IPS-15b (cell line): ENCODE measurements around the gene PIEZO1.
"Not testable (repeated sequence)": the region's sequence is repeated elsewhere in the genome, so short reads cannot be mapped to it uniquely, and the experiment has no call there.

ENCODE experiments used
- H3K27me3 ChIP-seq: one replicate; pipeline ENCODE4 v1.6.1; 2013; ENCODE audit warnings: low read length; ENCODE audit not compliant: control insufficient read depth, insufficient read depth
- H3K36me3 ChIP-seq: one replicate; pipeline ENCODE4 v1.6.1; 2013; ENCODE audit warnings: low read length; ENCODE audit not compliant: control insufficient read depth, insufficient read depth
- H3K4me1 ChIP-seq: one replicate; pipeline ENCODE4 v1.6.1; 2013; ENCODE audit warnings: mild to moderate bottlenecking, low read length; ENCODE audit not compliant: control insufficient read depth, insufficient read depth
- H3K4me3 ChIP-seq: one replicate; pipeline ENCODE4 v1.5.1; 2013; ENCODE audit warnings: low read depth, low read length
- H3K9ac ChIP-seq: one replicate; pipeline ENCODE4 v1.6.1; 2013; ENCODE audit warnings: low read depth, mild to moderate bottlenecking, low read length
- H3K9me3 ChIP-seq: one replicate; pipeline ENCODE4 v1.6.1; 2013; ENCODE audit warnings: mild to moderate bottlenecking, low read length; ENCODE audit not compliant: control insufficient read depth, insufficient read depth

Gene PIEZO1

DNA sequence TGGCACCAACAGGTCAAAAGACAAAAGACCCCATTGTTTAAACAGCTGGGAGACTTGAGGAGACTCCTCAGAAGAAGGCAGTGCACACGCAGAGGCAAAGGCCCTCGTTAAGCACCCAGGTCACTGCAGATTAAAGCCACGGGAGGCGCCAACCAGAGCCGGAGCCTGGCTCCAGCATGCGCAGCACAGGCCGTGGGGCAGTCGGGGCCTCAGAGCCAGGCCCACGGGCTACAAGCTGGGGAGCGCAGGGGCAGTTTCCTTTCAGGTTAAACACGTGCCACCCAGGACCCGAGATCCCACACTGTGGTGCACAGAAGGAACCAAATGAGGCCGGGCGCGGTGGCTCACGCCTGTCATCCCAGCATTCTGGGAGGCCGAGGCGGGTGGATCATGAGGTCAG is 9.2 kb downstream of the PIEZO1 start:
- Histone ChIP-seq H3K9ac (no peak overlapping the region), H3K4me1 (peaks cover 2% of the 10 kb centered on the region), H3K9me3 (no peaks in the 10 kb centered on the region), H3K4me3 (no peak overlapping the region), H3K36me3 (no peaks in the 10 kb centered on the region), H3K27me3 (no peaks in the 10 kb centered on the region)

DNA sequence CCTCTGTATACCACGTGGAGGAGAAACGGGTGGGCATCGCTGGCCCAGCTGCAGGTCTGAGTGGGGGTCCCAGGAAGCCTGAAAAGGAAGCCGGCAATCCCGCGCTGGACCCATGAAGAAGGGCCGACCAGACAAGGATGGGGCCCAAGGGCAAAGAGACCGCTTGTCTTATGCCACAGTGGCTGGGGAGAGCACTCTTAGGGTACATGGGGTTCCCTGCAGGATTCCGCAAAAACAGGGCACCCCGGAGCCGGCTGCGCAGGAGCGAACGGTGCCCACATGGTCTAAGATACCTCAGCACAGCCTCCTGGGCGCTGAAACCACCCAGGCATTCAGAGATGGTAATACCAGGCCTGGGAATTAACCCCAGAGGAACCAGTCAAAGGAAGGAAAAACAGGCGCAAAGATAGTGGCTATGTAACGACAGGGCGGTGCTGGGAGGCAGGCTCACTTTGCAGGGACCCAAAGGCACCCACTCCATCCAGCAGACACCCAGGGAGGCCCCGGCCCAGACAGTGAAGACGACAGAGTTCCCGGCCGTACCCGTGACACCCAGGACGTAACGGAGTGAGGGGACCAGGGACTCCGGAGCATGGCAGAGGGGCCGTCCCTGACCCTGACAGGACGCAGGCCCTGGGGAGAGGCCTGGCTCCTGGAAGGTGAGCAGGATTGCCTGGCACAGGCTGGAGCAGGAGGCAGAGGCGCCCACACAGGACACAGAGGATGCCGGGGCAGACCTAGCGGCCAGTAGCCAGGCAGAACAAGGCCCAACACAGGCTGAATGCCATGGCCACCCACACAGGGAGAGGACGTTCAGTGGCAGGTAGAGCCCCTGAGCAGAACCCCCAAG is 10.3 kb downstream of the PIEZO1 start:
- H3K27me3 ChIP-seq = no peaks in the 10 kb centered on the region
- H3K4me1 ChIP-seq = peaks cover 2% of the 10 kb centered on the region
- no peak overlapping the region for H3K9ac ChIP-seq
- no peaks in the 10 kb centered on the region for H3K9me3 ChIP-seq
- no peak overlapping the region for H3K4me3 ChIP-seq
- H3K36me3 ChIP-seq = no peaks in the 10 kb centered on the region

DNA sequence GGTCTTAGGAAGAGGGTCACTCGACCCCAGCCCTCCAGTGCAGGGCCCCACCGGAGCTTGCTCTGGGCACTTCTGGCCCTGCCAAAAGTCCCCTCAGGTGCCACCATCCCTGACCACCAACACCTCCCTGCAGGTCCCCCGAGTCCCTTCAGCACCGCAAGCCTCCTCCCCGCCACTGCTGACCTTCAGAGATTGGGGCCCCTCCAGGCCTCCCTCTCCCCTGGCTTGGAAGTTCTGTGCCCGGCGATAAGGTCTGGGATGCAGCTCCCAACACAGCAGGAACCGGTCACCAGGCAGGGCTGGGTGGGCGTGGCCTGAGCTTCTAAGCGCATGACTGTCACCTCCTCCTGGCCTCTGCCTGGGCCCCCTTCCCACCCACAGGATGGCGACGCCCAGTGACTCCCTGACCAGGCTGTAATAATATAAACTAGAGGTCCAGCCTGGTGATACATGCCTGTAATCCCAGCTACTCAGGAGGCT is 11.2 kb downstream of the PIEZO1 start:
- Histone ChIP-seq H3K9me3 (no peaks in the 10 kb centered on the region), H3K4me3 (no peak overlapping the region), H3K9ac (no peak overlapping the region), H3K4me1 (peaks cover 6% of the 10 kb centered on the region), H3K27me3 (no peaks in the 10 kb centered on the region), H3K36me3 (no peaks in the 10 kb centered on the region)

DNA sequence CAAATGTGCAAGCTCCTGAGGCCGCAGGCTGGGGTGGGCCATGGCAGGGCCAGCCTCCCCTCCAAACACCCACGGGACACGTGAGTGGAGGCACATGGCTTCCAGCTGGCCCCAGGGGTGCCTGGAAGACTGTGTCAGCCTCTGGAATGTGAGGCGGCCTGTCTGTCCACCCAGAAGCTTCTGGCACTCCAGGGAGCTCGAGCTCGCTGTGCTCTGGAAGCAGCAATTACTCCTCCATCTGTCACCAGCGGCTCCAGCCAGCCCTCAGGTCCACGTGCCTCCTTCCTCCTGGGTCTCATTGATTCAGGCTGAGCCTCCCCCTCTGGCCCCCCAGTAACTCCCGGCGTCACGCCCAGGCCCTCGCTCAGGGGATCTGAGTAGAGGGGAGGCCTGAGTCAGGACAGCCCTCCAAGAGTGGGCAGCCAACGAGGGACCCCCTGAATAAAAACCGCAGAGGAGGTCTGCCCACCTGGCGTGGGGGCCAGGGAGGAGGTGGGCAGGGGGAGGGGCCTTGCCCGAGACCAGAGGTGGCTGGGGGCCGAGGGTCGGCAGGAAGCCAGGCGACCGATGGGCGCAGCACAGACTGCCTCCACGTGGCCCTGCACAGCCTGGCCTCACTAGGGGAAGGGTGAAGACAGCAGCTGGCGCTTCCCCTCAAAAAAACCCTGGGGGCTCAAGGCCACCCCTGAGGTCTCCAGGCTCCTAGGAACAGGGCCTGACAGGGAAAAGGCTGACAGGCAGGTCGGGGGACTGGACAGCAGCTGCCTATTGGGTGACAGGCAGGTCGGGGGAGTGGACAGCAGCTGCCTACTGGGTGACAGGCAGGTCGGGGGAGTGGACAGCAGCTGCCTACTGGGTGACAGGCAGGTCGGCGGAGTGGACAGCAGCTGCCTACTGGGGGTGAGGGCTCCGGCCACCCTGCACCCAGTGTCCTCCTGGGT is 11.9 kb downstream of the PIEZO1 start:
- no peaks in the 10 kb centered on the region for H3K9me3 ChIP-seq
- peaks cover 6% of the 10 kb centered on the region for H3K4me1 ChIP-seq
- no peak overlapping the region for H3K4me3 ChIP-seq
- no peaks in the 10 kb centered on the region for H3K27me3 ChIP-seq
- no peak overlapping the region for H3K9ac ChIP-seq
- H3K36me3 ChIP-seq = no peaks in the 10 kb centered on the region

DNA sequence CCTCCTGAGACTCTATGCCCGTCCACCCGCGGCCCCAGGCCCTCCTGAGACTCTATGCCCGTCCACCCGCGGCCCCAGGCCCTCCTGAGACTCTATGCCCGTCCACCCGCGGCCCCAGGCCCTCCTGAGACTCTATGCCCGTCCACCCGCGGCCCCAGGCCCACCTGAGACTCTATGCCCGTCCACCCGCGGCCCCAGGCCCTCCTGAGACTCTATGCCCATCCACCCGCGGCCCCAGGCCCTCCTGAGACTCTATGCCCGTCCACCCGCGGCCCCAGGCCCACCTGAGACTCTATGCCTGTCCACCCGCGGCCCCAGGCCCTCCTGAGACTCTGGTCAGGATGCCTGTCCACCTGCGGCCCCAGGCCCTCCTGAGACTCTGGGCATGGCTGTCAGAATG is 13.2 kb downstream of the PIEZO1 start:
- not testable (repeated sequence) for H3K9ac ChIP-seq

DNA sequence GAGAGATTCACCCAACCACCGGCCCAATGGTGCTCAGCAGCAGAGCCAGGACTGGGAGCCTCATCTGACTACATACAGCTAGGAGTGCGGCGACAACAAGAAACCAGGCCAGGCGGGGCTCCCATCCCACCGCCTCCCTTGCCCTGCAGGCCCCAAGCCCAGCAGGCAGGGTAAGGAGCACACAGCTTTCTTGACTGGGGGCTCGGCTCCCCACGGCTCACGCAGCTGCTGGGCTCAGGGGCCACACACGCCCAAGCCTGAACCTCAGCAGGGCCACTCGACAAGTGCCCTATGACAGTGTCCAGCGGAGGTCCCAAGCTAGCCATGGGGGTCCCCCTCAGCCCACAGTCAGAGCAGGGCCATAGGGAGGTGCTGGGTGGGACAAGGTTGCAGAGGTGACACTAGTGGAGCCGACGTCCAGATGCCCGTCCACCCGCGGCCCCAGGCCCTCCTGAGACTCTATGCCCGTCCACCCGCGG is 13.7 kb downstream of the PIEZO1 start:
- no peaks in the 10 kb centered on the region for H3K27me3 ChIP-seq
- H3K9ac ChIP-seq = no peak overlapping the region
- H3K4me1 ChIP-seq = peaks cover 3% of the 10 kb centered on the region
- no peaks in the 10 kb centered on the region for H3K9me3 ChIP-seq
- no peaks in the 10 kb centered on the region for H3K36me3 ChIP-seq
- H3K4me3 ChIP-seq = no peak overlapping the region

More for the DNA sequence above, 13.2 kb downstream of the PIEZO1 start:
- H3K4me3 ChIP-seq, H3K4me1 ChIP-seq, H3K36me3 ChIP-seq, H3K9me3 ChIP-seq, H3K27me3 ChIP-seq: not testable (repeated sequence)

DNA sequence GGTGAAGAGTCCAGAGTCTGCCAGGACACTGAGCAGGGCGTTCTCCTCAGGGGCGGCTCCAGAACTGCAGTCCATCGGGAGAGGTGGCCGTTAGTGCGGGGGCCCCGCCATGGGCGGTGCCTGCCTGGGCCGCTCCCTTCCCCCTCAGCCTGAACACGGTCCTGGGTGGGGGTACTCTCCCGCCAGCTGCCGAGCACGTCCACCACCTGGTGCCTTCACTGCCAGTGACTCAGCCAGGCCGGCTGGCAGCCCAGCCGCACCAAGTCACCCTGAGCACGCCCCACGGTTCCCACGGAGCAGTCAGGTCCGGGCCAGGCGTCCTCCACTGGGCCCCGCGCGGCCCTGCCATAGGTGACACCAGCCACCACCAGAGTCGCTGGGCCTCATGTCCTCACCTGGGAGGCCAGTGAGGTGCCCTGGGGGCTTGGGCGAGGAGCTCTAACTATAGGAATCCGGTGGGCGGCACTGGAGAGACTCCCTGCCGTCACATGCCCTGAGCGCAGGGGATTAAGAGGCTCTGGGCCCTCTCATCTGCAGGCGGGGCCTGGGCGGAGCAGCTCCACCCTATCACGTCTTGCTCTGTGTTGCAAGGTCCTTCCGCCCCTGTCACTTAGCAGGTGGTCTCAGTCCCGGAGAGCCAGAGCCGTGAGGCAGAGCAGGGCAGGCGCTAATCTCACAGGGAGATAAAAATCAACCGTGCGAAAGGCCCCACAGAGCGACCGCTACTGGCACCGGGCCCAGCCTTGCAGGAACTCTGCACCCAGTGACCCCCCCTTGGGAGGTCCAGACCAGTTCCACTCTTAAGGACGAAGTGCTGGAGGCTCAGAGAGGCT is 14.3 kb downstream of the PIEZO1 start:
- Histone ChIP-seq H3K4me3 (peak overlapping the region; percentile 16), H3K9ac (peak overlapping the region; percentile 37), H3K27me3 (no peaks in the 10 kb centered on the region), H3K9me3 (no peaks in the 10 kb centered on the region), H3K4me1 (peaks cover 3% of the 10 kb centered on the region), H3K36me3 (peaks cover 3% of the 10 kb centered on the region)

DNA sequence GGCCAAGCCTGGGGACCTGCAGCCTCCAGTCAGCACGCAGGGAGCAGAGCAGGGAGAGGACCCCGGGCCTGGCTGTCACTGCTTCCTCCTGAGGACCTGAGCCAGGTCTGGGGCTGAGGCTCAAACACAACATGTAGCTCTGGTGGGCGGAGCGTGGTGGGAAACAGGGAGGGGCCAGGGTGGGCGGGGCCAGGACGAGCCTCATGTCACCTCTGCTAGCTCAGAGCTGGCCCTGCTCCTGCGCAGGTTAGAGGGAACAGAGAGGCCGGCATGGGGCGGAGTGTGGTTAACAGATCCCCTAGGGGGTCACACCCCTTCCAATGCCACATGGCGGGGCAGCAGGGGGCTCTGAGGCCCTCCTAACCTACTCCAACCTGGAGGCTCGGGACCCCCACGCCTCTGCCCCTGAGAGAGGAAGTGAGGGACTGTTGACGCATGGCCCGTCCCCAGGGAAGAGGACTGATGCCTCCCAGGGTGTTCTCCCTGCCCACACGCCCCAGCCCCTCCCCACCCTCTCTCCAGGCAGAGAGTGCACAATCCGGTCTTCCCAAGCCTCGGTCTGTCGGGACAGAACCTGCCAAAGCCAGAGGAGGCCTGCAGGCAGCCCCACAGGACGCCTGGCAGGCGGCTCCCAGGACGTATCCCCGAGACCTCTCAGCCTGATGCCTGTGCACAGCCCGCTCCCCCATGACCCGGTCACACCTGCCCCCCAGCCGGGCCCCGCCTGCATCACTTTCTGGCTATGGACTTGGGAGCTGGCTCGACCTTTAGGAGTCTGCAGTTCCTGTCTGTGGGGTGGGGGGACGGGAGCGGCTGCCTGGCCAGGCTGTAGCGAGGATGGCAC is 15.2 kb downstream of the PIEZO1 start:
- H3K9me3 ChIP-seq = no peaks in the 10 kb centered on the region
- peak overlapping the region; percentile 37 for H3K9ac ChIP-seq
- peaks cover 3% of the 10 kb centered on the region for H3K4me1 ChIP-seq
- peak overlapping the region; percentile 16 for H3K4me3 ChIP-seq
- peaks cover 3% of the 10 kb centered on the region for H3K36me3 ChIP-seq
- H3K27me3 ChIP-seq = no peaks in the 10 kb centered on the region

DNA sequence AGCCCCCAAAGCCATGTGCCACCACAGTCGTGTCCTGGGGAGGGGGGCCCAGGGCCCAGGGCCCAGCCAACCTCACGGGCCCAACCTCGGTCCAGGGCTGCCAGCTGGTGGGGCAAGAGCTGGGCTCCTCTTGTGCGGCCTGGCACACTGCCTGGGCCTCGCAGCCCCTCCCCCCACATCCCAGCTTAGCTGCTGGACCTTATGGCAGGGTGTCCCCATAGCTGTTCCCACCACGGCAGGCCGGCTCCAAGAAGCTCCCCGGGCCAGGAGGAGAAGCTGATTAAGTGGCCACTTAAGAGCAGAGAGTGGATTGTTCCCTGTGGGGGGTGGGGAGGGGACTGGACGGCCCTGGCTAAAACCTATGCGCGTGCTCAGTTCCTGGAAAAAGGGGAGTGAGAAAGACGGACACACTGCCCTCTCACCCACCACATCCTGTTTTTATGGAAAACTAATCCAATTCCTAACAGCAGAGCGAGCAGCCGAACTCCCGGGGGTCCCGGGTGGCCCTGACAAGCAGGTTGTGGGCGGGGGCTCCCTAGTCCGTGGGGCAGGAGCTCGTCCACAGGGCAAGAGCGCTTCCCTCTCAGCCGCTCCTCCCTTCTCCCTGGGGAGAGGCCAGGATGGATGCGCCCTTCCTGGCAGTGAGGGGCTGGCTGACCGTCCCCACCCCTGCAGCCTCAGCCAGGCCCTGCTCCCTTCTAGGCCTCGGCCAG is 16.8 kb downstream of the PIEZO1 start:
- H3K9me3 ChIP-seq = no peaks in the 10 kb centered on the region
- peaks cover 3% of the 10 kb centered on the region for H3K36me3 ChIP-seq
- no peak overlapping the region for H3K9ac ChIP-seq
- no peak overlapping the region for H3K4me3 ChIP-seq
- peaks cover 6% of the 10 kb centered on the region for H3K4me1 ChIP-seq
- no peaks in the 10 kb centered on the region for H3K27me3 ChIP-seq

DNA sequence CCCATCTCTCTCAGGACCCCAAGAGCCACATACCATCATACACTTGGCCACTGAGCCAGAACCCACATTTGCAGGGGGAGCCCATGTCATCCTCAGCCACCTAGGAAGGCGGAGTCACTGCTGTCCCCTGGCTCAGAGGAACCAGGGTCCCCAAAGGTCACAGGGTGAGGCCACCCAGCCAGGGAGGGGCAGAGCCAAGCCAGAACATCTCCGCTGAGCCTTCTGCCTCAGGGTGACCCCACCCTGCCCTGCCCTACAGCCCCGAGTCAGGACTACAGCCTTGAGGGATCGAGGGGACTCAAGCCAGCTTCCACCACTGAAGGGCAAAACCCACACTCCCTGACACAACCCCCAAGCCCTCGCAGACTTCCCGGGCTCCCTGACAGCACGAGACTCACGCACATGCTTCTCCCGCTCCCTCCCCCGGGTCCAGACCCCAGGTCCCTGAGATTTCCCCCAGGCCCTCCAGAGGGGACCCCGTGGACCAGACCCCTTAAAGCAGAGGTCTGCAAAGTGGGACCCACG is 17.4 kb downstream of the PIEZO1 start:
- peaks cover 3% of the 10 kb centered on the region for H3K36me3 ChIP-seq
- no peaks in the 10 kb centered on the region for H3K9me3 ChIP-seq
- no peak overlapping the region for H3K4me3 ChIP-seq
- no peak overlapping the region for H3K9ac ChIP-seq
- peaks cover 6% of the 10 kb centered on the region for H3K4me1 ChIP-seq
- H3K27me3 ChIP-seq = no peaks in the 10 kb centered on the region
